ENCODE measurements around the gene CHRNE. TPM values are rescaled to one million over a fixed set of nuclear protein-coding genes. Genes with fewer than 3 reads are reported as not detected.

The CHRNE gene
- total RNA-seq, 4 donors from 2014 or later: 0.13 to 1.2 (median 0.63) TPM; not detected in 1

DNA sequence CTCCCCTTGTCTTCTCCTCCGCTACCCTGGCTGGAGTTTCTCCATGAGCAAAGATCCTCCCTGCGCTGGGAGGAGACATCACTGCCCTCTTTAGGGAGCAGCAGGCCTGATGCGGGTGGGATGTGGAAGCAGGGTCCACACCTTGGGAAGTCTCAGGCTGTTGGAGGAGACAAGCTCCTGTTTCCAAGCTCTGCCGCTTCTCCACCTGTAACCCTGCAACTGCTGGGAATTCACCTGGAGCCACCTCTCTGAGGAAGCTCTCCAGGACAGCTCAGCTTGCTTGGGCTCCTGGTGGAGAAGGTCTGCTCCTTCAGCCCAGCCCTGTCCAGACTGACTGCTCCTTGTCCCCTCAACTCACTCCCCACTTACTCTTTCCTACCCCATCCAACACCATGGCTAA lies 18.4 kb downstream of the CHRNE start:
- 93% methylated on average over 3 of the region's 4 CpGs for WGBS
- Histone ChIP-seq H3K9me3 (no peaks in the 10 kb centered on the region), H3K4me1 (peaks cover 0 to 12% (median 7%) of the 10 kb centered on the region in 4 donors), H3K27me3 (no peaks in the 10 kb centered on the region), H3K27ac (replicated peaks in 1 of 4) (no peak overlapping the region), H3K4me3 (no peak overlapping the region), H3K36me3 (peaks cover 37 to 73% (median 69%) of the 10 kb centered on the region in 4 donors)
- no peak for DNase-seq (ENCODE audit: extremely low spot score)
- intact Hi-C loops (cut with DNase I): loop anchor here (5.0 to 10.0 kb wide), 3 partner anchors 50 to 180 kb away; partner anchors contain the start of genes MINK1, PELP1 and PLD2
- TF ChIP-seq, protein P1, sequence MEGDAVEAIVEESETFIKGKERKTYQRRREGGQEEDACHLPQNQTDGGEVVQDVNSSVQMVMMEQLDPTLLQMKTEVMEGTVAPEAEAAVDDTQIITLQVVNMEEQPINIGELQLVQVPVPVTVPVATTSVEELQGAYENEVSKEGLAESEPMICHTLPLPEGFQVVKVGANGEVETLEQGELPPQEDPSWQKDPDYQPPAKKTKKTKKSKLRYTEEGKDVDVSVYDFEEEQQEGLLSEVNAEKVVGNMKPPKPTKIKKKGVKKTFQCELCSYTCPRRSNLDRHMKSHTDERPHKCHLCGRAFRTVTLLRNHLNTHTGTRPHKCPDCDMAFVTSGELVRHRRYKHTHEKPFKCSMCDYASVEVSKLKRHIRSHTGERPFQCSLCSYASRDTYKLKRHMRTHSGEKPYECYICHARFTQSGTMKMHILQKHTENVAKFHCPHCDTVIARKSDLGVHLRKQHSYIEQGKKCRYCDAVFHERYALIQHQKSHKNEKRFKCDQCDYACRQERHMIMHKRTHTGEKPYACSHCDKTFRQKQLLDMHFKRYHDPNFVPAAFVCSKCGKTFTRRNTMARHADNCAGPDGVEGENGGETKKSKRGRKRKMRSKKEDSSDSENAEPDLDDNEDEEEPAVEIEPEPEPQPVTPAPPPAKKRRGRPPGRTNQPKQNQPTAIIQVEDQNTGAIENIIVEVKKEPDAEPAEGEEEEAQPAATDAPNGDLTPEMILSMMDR (IDR thresholded peaks at IDR 0.05): no peak
- TF ChIP-seq EP300 (IDR thresholded peaks at IDR 0.05) (no peak), POLR2AphosphoS5 (IDR thresholded peaks at IDR 0.05) (no peak), POLR2A (IDR thresholded peaks at IDR 0.05; ENCODE audit: low read depth) (no peak)

DNA sequence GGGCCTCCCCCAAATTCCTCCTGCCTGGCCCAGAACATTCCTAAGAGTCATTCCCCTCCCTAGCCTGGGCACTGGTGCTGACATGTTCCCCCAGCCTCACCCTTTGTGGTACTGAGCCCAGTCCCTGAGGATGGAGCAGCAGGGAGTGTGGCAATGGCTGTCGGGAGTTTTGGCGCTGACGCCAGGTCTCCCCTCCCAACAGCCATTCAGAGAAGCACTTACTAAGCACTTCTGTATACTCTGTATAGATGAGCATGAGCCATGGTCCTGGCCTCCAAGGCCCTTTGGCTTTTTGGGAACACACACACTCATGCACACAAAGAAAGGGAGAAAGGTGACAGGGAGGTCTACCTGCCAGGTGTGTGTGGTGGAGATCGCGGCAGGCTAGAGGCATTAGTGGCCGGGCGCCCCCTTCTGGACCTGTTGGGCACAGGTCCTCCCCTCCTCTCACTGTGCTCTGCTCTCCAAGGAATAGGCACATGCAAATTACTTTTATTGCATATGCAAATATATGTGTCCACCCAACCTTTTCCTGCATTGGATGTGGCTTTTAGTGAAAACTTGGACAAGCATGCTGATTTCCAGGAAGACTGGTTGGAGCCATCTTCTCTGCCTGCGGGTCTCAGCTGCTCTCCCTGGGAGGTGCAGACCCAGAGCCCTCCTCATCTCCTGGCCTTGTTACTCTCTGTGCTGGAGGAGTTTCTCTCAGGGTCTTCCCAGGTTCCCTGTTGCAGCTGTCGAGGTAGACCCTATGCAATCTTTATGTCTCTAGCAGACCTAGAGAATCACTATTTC lies 20.9 kb downstream of the CHRNE start:
- Histone ChIP-seq H3K27ac (replicated peaks in 1 of 4) (no peak overlapping the region), H3K4me3 (no peak overlapping the region), H3K36me3 (peaks cover 26 to 67% (median 63%) of the 10 kb centered on the region in 4 donors), H3K4me1 (peaks cover 0 to 9% (median 7%) of the 10 kb centered on the region in 4 donors), H3K9me3 (no peaks in the 10 kb centered on the region), H3K27me3 (no peaks in the 10 kb centered on the region)
- intact Hi-C loops (cut with DNase I): loop anchor here (5.0 to 10.0 kb wide), 3 partner anchors 47 to 177 kb away; partner anchors contain the start of genes MINK1, PELP1 and PLD2
- TF ChIP-seq, protein P1 (IDR thresholded peaks at IDR 0.05): peak; percentile 68 to 81 (median 68)
- no peak for TF ChIP-seq EP300 (IDR thresholded peaks at IDR 0.05)
- peak in 1 of 2 donors; percentile 10 for TF ChIP-seq POLR2AphosphoS5 (IDR thresholded peaks at IDR 0.05)
- TF ChIP-seq POLR2A (IDR thresholded peaks at IDR 0.05; ENCODE audit: low read depth): no peak
- WGBS: 50% methylated on average over 9 of the region's 9 CpGs
- no peak for DNase-seq (ENCODE audit: extremely low spot score)

DNA sequence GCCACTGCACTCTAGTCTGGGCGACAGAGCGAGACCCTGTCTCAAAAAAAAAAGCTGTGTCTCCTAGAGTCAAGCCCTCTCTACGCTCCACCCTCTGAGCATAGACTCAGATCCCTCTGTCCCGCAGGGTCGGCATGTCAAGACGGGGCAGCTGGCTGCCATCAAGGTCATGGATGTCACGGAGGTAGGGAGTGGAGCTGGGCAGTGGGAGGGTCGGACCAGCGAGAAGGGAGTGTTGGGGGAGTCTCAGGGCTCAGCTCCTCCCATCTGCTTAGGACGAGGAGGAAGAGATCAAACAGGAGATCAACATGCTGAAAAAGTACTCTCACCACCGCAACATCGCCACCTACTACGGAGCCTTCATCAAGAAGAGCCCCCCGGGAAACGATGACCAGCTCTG lies 22.0 kb downstream of the CHRNE start:
- Histone ChIP-seq H3K9me3 (no peaks in the 10 kb centered on the region), H3K36me3 (peaks cover 15 to 56% (median 52%) of the 10 kb centered on the region in 4 donors), H3K27ac (replicated peaks in 1 of 4) (no peak overlapping the region), H3K27me3 (no peaks in the 10 kb centered on the region), H3K4me1 (peaks cover 0 to 9% (median 7%) of the 10 kb centered on the region in 4 donors), H3K4me3 (no peak overlapping the region)
- DNase-seq (ENCODE audit: extremely low spot score): no peak
- TF ChIP-seq POLR2AphosphoS5 (IDR thresholded peaks at IDR 0.05) (no peak), POLR2A (IDR thresholded peaks at IDR 0.05; ENCODE audit: low read depth) (no peak), EP300 (IDR thresholded peaks at IDR 0.05) (no peak)
- TF ChIP-seq, protein P1 (IDR thresholded peaks at IDR 0.05): no peak
- intact Hi-C loops (cut with DNase I): loop anchor here (5.0 to 10.0 kb wide), 3 partner anchors 46 to 176 kb away; partner anchors contain the start of genes MINK1, PELP1 and PLD2
- WGBS: 86% methylated on average over 11 of the region's 15 CpGs

DNA sequence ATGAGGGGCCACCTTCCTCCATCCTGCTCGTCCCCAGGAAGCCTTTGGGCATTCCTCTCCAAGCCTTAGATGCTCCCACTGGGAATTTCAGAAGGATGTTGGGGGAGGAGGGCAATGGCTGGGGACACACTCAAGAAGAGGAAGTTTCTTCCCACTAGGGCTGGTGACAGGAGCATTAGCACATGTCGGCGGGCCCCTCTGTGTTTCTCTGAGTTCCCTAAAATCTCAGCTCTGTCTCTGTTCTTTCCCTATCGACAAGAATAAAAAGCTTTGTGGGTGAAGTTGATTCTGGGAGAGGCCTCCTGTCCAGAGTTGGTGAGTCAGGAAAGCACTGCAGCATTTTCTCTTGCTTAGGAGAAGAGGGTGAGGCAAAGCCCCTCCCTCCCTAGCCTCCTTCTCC lies 23.3 kb downstream of the CHRNE start:
- no peaks in the 10 kb centered on the region for H3K9me3 ChIP-seq
- H3K27ac ChIP-seq (replicated peaks in 1 of 4): no peak overlapping the region
- peaks cover 0 to 9% (median 7%) of the 10 kb centered on the region in 4 donors for H3K4me1 ChIP-seq
- no peaks in the 10 kb centered on the region for H3K27me3 ChIP-seq
- TF ChIP-seq EP300 (IDR thresholded peaks at IDR 0.05) (no peak), POLR2A (IDR thresholded peaks at IDR 0.05; ENCODE audit: low read depth) (no peak), POLR2AphosphoS5 (IDR thresholded peaks at IDR 0.05) (no peak)
- TF ChIP-seq, protein P1 (IDR thresholded peaks at IDR 0.05): no peak
- WGBS: 63% methylated on average over 4 of the region's 4 CpGs
- intact Hi-C loops (cut with DNase I): no loop called here
- DNase-seq (ENCODE audit: extremely low spot score): no peak
- H3K36me3 ChIP-seq: peaks cover 5 to 45% (median 41%) of the 10 kb centered on the region in 4 donors
- H3K4me3 ChIP-seq: no peak overlapping the region

All from esophagus muscularis mucosa (tissue), 4 donors.